Measurements from ENCODE around the gene ADGRA1. TPM values are rescaled to one million over a fixed set of nuclear protein-coding genes. Genes with fewer than 3 reads are reported as not detected.
A peak's percentile ranks its signal among the peaks of the same experiment; 100 is the strongest.
"Not testable (repeated sequence)": the region's sequence is repeated elsewhere in the genome, so short reads cannot be mapped to it uniquely, and the experiment has no call there.

ADGRA1 gene, protein sequence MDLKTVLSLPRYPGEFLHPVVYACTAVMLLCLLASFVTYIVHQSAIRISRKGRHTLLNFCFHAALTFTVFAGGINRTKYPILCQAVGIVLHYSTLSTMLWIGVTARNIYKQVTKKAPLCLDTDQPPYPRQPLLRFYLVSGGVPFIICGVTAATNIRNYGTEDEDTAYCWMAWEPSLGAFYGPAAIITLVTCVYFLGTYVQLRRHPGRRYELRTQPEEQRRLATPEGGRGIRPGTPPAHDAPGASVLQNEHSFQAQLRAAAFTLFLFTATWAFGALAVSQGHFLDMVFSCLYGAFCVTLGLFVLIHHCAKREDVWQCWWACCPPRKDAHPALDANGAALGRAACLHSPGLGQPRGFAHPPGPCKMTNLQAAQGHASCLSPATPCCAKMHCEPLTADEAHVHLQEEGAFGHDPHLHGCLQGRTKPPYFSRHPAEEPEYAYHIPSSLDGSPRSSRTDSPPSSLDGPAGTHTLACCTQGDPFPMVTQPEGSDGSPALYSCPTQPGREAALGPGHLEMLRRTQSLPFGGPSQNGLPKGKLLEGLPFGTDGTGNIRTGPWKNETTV
- not detected in 2 replicates for total RNA-seq (2014; rRNA removed; shearing (Covaris generic))

DNA sequence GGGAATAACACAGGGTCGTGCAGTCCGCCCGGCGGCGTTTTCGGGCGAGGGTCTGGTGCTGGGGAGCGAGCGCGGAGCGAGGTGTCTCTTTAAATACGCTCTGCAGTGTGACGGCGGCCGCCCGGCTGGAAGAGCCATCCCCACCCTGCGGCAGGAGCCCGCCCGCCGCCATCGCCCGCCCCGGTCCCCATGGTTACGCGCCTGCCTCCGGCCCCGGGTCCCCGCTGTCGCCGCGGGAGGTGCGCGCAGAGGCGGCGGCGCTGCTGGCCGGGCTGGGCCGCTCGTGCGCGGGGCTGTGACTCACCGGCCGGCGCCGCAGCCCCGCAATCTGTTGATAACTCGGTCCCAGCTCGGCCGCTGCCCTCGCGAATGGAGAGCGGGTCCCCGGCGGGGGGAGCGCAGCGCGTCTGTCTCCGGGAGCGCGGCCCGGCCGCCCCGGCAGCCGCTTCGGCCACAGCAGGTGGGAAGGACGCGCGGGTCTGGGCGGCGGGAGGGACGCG is at the start of gene ADGRA1:
Gene ADGRA1, plus strand, starts transcription at position 246 of the 500 bp plus-strand sequence. CDS start 986 bp downstream, outside the sequence.
- DNase-seq (ENCODE audit: low read depth): no peak

DNA sequence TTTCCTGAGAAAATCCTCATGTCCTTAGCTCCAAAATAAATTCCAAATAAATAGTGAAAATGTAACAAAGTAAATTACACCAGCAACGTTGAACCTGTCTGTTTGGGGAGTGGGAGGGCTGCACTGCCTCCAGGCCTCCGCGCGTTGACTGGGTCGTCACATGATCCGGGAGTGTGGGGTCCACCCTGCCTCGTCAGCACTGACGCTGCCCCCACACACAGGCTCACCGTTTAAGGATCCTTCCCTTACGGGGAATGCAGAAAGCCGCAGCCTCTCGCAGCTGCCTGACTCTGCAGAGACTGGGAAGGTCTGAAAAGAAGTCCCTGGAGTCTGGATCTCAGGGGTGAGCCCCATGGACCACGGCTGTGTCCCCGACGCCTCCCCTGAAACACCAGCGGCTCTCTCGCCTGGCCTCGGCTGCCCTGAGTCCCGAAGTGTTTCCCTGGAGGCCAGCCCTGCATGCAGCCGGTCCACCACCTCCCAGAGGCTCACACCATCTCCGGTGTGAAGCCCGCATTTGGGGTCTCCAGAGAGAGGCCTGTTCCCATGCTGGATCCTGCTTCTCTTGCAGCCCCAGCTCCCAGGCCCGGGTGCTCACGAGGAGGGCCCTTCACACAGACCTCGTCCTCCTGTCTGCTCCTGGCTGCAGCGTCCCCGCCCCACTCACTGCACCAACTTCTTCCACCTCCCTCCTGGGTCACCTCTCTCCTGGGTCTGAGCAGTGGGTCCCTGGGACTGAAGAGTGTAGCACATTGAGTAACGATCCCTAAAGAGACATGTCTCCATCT is 49.5 kb upstream of the ADGRA1 start:
- no peak for DNase-seq (ENCODE audit: low read depth)

- no peak for DNase-seq (ENCODE audit: low read depth)
These were observed 48.5 kb upstream of the ADGRA1 start for GRCh38 chr10:133039107-133039802.

DNA sequence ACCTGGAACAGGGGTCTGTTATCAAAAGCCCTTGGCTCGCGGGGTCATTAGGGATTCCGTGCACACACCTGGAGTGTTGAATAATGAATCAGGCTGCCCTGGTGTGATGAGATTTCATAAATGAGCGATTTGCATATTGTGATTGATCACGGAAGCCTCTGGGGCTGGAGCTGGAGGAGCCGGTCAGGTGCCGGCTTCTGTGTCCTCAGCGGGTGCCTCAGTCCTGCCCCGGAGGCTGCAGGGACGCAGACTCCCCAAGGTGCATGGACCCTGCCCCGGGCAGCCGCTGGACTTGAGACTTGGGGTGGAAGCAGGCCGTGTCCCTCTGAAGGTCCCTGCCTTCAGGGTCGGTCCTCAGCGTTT is 47.9 kb upstream of the ADGRA1 start:
- no peak for DNase-seq (ENCODE audit: low read depth)

DNA sequence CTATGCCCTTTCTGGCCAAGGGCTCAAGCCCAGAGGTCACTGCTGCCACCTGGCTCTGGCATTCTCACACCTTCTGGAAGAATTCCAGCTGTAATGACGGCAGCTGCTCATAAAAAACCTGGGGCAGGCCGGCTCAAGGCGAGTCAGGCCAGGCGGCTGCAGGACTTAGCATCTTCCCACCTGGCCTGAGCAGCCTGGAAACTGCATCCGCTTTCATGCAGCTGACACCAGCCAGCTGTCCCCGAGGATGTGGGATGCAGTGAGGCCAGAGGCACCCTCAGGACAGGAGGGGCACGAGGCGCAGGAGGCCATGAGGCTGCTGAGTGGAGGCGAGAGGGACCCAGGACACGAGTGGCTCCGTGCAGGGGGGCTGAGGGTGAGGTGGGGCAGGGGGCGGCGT is 47.5 kb upstream of the ADGRA1 start:
- DNase-seq (ENCODE audit: low read depth): no peak

- DNase-seq (ENCODE audit: low read depth): no peak
These were observed 46.6 kb upstream of the ADGRA1 start for GRCh38 chr10:133041101-133041500.

- DNase-seq (ENCODE audit: low read depth): no peak
These were observed 45.7 kb upstream of the ADGRA1 start for GRCh38 chr10:133042061-133042460.

GRCh38 chr10:133042816-133043215 is 44.9 kb upstream of the ADGRA1 start:
- DNase-seq (ENCODE audit: low read depth): no peak

GRCh38 chr10:133043541-133044225 is 44.0 kb upstream of the ADGRA1 start:
- DNase-seq (ENCODE audit: low read depth): no peak

DNA sequence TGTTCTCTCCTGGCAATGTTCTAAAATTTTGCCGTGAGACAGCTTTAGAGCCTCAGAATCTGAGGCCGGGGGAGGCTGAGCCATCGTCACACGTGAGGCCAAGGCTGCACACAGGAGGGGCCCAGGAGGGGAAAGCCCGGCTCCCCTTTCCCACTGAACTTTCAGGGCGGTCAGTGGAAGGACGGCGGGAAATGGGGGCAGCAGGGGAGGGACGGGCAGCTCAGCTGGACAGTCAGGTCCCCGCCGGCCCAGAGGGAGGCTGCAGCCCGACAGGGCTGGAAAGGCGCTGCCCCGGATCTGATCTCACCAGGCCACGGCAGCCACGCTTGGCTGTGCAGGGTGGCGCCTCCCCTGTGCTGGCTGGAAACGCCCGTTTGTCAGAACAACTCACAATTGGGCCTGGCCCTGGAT is 43.3 kb upstream of the ADGRA1 start:
- DNase-seq (ENCODE audit: low read depth): peak; percentile 5

DNA sequence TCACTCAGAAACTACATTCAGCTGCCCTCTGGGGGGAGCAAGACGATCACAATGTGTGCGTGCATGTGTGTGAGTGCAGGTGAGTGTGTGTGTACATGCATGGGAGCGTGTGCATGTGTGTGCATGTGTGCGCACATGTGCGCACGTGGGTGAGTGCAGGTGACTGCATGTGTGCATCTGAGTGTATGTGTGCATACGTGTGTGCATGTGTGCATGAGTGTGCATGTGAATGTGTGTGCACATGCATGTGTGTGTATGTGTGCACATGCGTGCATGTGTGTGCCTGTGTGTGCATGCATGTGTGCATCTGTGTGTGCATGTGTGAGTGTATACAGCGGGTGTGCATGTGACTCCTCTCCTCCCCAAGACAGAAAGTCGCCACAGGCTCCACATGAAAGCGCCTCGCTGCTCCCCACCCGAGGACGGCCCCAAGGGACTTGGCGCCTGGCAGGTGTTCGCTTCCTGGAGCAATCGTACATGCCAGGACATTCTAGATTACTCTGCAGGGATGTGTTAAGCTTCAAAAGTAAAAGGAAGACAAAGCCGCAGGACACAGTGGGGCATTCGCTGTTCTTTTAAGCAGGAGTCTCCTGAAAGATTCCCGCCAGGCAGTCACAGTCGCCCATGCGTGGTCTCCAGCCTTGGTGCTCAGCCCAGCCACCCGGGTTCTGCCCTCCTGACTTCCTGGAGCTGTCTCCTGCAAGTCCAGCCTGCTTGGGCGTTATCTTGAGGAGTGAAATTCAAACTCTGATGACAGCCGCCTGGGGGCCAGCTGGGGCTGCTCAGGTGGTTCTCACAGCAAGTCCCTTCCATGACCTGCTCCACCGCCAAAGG is 42.0 kb upstream of the ADGRA1 start:
- no peak for DNase-seq (ENCODE audit: low read depth)

GRCh38 chr10:133046390-133046765 is 41.3 kb upstream of the ADGRA1 start:
- no peak for DNase-seq (ENCODE audit: low read depth)

GRCh38 chr10:133047526-133048123 is 40.1 kb upstream of the ADGRA1 start:
- DNase-seq (ENCODE audit: low read depth): no peak

GRCh38 chr10:133048266-133048665 is 39.5 kb upstream of the ADGRA1 start:
- no peak for DNase-seq (ENCODE audit: low read depth)

GRCh38 chr10:133048926-133049325 is 38.8 kb upstream of the ADGRA1 start:
- DNase-seq (ENCODE audit: low read depth): no peak

DNA sequence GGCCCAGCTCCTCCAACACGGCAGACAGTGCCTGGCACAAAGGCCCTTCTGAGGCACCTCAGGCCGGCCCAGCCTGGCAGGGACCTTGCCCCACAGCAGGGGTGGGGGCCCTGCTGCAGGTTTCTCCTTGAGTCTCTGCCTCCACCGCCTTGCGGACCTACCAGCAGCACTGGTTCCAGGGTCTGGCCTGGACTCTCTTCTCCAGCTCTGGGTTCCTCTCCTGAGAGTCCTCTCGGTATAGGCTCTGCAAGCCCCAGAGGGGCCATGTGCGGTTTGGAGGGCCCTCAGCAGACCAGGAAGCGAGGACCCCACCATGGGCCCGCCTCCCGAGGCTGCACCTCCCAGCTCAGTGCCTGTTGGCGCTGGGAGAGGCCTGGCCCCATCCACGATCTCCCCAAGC is 38.1 kb upstream of the ADGRA1 start:
- no peak for DNase-seq (ENCODE audit: low read depth)

- DNase-seq (ENCODE audit: low read depth): no peak
These were observed 37.4 kb upstream of the ADGRA1 start for GRCh38 chr10:133050371-133050770.

GRCh38 chr10:133052076-133052475 is 35.6 kb upstream of the ADGRA1 start:
- DNase-seq (ENCODE audit: low read depth): no peak

GRCh38 chr10:133053527-133054133 is 34.1 kb upstream of the ADGRA1 start:
- DNase-seq (ENCODE audit: low read depth): not testable (repeated sequence)

DNA sequence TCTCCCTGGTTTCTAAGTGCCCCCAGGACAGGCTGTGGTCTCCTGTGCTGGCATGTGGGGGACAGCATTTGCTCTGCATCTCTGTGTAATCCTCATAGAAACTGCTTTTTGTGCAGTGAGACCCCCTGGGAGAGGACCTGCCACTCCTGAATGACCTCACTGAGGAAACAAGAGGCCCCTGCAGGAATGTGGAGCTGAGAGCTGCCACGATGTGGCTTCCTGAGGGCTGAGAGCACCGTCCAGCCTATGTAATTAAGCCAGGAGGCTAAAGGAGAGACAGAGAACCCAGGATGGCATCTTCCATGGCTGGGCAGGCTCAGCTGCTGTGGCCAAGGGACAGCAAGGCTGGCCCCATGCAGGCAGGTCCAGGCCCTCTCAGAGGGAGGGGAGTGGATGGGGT is 32.3 kb upstream of the ADGRA1 start:
- no peak for DNase-seq (ENCODE audit: low read depth)
